ENCODE measurements around the gene SLC16A13. TPM values are rescaled to one million over a fixed set of nuclear protein-coding genes. Genes with fewer than 3 reads are reported as not detected.

SLC16A13 gene
- total RNA-seq, 1 donor from 2014 or later: 13.5 TPM

GRCh38 chr17:7019839-7020519 is 15.8 kb upstream of the SLC16A13 start:
- TF ChIP-seq CTCF (conservative IDR thresholded peaks at IDR 0.05): no peak
- Mint-ChIP-seq H3K27ac (peak overlapping the region; percentile 36), H3K9me3 (no peaks in the 10 kb centered on the region)

GRCh38 chr17:7020894-7021664 is 14.7 kb upstream of the SLC16A13 start:
- no peak for TF ChIP-seq CTCF (conservative IDR thresholded peaks at IDR 0.05)
- H3K4me1 Mint-ChIP-seq (ENCODE audit: unreplicated experiment): peaks cover 3% of the 10 kb centered on the region
- no peaks in the 10 kb centered on the region for H3K9me3 Mint-ChIP-seq
- peaks cover 47% of the 10 kb centered on the region for H3K27me3 Mint-ChIP-seq
- no peak for DNase-seq (ENCODE audit: extremely low spot score, unreplicated experiment)
- H3K27ac Mint-ChIP-seq: no peak overlapping the region
- H3K4me3 Mint-ChIP-seq: peak overlapping the region; percentile 11
- no peaks in the 10 kb centered on the region for H3K36me3 Mint-ChIP-seq

More at GRCh38 chr17:7019839-7020519, 15.8 kb upstream of the SLC16A13 start:
- H3K4me3 Mint-ChIP-seq: peak overlapping the region; percentile 36
- no peak for DNase-seq (ENCODE audit: extremely low spot score, unreplicated experiment)
- no peaks in the 10 kb centered on the region for H3K36me3 Mint-ChIP-seq
- H3K4me1 Mint-ChIP-seq (ENCODE audit: unreplicated experiment): peaks cover 12% of the 10 kb centered on the region
- peaks cover 44% of the 10 kb centered on the region for H3K27me3 Mint-ChIP-seq

- no peaks in the 10 kb centered on the region for H3K36me3 Mint-ChIP-seq
- peak; percentile 96 for TF ChIP-seq CTCF (conservative IDR thresholded peaks at IDR 0.05)
- no peaks in the 10 kb centered on the region for H3K4me1 Mint-ChIP-seq (ENCODE audit: unreplicated experiment)
- H3K27ac Mint-ChIP-seq: no peak overlapping the region
- peaks cover 55% of the 10 kb centered on the region for H3K27me3 Mint-ChIP-seq
- peak overlapping the region; percentile 36 for H3K4me3 Mint-ChIP-seq
- DNase-seq (ENCODE audit: extremely low spot score, unreplicated experiment): peak; percentile 84
- H3K9me3 Mint-ChIP-seq: no peaks in the 10 kb centered on the region
These were observed 13.6 kb upstream of the SLC16A13 start for GRCh38 chr17:7021993-7022778.

- H3K36me3 Mint-ChIP-seq: no peaks in the 10 kb centered on the region
- no peak within 1 kb of the TSS for H3K27ac Mint-ChIP-seq
- H3K4me3 Mint-ChIP-seq: peak within 1 kb of the TSS; percentile 72
- H3K27me3 Mint-ChIP-seq: peaks cover 56% of the 10 kb centered on the region
- H3K9me3 Mint-ChIP-seq: no peaks in the 10 kb centered on the region
- no peak for DNase-seq (ENCODE audit: extremely low spot score, unreplicated experiment)
- H3K4me1 Mint-ChIP-seq (ENCODE audit: unreplicated experiment): no peaks in the 10 kb centered on the region
- no peak for TF ChIP-seq CTCF (conservative IDR thresholded peaks at IDR 0.05)
These were observed 12.8 kb upstream of the SLC16A13 start, which contains the start of gene BCL6B for GRCh38 chr17:7022781-7023571. Gene BCL6B (plus strand): TSS chr17:7023050. CDS start chr17:7023672, 622 bp downstream.
